Effector memory CD8-positive, alpha-beta T cell (primary cell): ENCODE results near the gene YBX2.

Source experiments
- ATAC-seq: fragments of 150-1000 bp; cut with Tn5 transposase; replicated peaks from 2 replicates; pipeline ENCODE4 v1.10.0; 2021; ENCODE audit warnings: mild to moderate bottlenecking, moderate library complexity
- DNase-seq, 3 experiments: peaks; one replicate each; pipeline ENCODE4 v3.0.0; 2021
- H3K27ac Mint-ChIP-seq, 2 donors: one replicate each; pipeline ENCODE4 v1.8.0; 2022; ENCODE audit warnings: mild to moderate bottlenecking in 2 of 2, mixed read lengths in 2 of 2, moderate library complexity in 2 of 2
- H3K27me3 Mint-ChIP-seq, 2 donors: one replicate each; pipeline ENCODE4 v1.8.0; 2022; ENCODE audit warnings: mixed read lengths in 2 of 2
- H3K36me3 Mint-ChIP-seq: one replicate; pipeline ENCODE4 v1.8.0; 2022; ENCODE audit warnings: mild to moderate bottlenecking, moderate library complexity, mixed read lengths; ENCODE audit not compliant: insufficient read depth
- H3K4me1 Mint-ChIP-seq, 2 donors: one replicate each; pipeline ENCODE4 v1.8.0; 2022; ENCODE audit warnings: low read depth in 2 of 2, mixed read lengths in 2 of 2
- H3K4me3 Mint-ChIP-seq, 2 donors: one replicate each; pipeline ENCODE4 v1.8.0; 2022; ENCODE audit warnings: mild to moderate bottlenecking in 2 of 2, mixed read lengths in 2 of 2, moderate library complexity in 2 of 2
- H3K9me3 Mint-ChIP-seq, 2 donors: one replicate each; pipeline ENCODE4 v1.8.0; 2022; ENCODE audit warnings: mixed read lengths in 2 of 2

YBX2 gene

DNA sequence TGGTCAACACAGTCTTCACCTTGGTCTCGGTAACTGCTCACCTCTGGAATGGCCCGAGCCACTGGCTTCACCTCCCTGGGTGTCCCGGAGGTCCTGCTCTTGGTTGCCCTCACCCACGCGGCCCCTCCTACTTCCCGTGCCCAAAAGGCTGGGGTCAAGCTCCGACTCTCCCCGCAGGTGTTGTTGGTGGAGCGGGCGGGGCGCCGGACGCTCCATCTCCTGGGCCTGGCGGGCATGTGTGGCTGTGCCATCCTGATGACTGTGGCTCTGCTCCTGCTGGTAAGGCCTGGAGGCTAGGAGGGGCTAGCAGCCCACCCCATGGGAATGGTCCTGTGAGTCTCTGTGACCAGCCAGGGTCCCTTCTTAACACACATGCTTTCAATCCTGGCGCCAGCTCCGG lies 9.5 kb downstream of the YBX2 start:
- ATAC-seq, result no peak
- H3K36me3 Mint-ChIP-seq, result peaks cover 6% of the 10 kb centered on the region
- H3K9me3 Mint-ChIP-seq, result no peaks in the 10 kb centered on the region
- no peak overlapping the region for H3K27ac Mint-ChIP-seq
- peaks cover 16 to 20% of the 10 kb centered on the region in 2 donors for H3K4me1 Mint-ChIP-seq
- no peak overlapping the region for H3K4me3 Mint-ChIP-seq
- H3K27me3 Mint-ChIP-seq, result peaks cover 52 to 84% of the 10 kb centered on the region in 2 donors
- DNase-seq, result no peak

- Mint-ChIP-seq H3K9me3 (no peaks in the 10 kb centered on the region), H3K36me3 (peaks cover 6% of the 10 kb centered on the region), H3K4me1 (peaks cover 16 to 22% of the 10 kb centered on the region in 2 donors), H3K4me3 (peak overlapping the region in 1 of 2 donors; percentile 38), H3K27me3 (peaks cover 52 to 89% of the 10 kb centered on the region in 2 donors), H3K27ac (no peak overlapping the region)
- DNase-seq (no peak), ATAC-seq (no peak)
Observed at GRCh38 chr17:7283471-7284216, 10.8 kb downstream of the YBX2 start.

DNA sequence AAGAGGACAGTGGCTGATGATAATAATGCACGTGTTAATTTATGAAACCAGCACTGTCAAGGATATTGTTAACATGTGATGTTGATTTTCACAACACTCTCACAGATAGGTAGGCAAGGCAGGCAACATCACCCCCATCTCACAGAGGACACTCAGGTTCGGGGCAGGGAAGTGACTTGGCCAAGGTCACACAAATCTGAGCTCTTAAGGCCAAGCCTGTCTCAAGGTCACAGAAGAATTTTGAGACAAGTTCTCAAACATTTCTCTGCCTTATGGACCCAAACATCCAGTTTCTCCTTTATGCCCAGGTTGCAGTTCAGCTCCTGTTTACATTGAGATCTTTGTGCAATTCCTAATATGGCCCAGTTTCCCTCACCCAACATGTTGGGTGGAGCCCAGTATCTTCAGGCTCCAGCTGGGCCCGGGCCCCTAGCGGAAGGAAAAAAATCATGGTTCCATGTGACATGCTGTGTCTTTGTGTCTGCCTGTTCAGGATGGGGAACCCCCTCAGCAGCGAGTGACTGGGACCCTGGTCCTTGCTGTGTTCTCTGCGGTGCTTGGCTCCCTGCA lies 11.6 kb downstream of the YBX2 start:
- ATAC-seq, result no peak

DNA sequence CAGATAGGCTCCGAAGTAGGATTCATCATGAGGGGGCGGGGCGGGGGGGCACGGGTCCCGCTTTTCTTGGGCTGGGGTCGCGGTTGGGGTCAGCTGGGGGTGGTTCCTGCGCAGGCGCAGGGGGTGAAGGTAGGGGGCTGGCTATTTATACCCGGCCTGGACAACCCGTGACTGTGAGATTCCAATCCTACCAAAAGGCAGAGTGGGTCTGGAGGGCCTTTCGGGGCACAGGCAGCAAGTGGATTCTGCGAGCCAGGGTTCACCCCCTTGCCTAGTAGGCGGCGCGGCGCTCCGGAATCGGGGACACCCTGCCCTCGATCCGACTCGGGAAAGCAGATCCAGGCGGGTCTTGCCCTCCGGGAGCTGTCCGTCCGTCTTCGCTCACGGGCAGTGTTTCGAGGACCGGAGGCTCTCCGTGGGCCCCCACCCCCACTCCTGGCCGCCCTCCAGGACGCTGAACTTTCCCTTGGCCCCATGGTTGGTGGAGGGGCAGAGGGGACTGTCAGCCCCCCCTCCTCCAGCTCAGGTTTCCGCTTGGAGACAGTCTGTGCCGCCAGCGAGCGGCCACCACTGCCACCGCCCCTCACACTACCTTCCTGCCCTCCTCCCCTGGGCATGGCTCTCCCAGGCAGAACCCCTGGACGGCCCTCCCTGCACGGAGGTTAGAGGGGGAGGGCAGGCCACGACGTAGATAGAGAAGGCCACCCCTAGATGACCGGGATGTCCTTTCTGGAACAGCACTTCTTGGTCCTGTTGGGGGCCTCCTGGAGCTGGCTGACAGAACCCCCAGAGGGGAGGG lies 12.3 kb downstream of the YBX2 start:
- DNase-seq (no peak), ATAC-seq (no peak)
- H3K4me1 Mint-ChIP-seq, result peaks cover 16 to 22% of the 10 kb centered on the region in 2 donors
- H3K9me3 Mint-ChIP-seq, result no peaks in the 10 kb centered on the region
- H3K36me3 Mint-ChIP-seq, result peaks cover 6% of the 10 kb centered on the region
- H3K27ac Mint-ChIP-seq, result no peak overlapping the region
- peak overlapping the region; percentile 80 for H3K4me3 Mint-ChIP-seq
- peaks cover 39 to 78% of the 10 kb centered on the region in 2 donors for H3K27me3 Mint-ChIP-seq

More for the DNA sequence above, 11.6 kb downstream of the YBX2 start:
- H3K27me3 Mint-ChIP-seq, result peaks cover 45 to 85% of the 10 kb centered on the region in 2 donors
- peaks cover 6% of the 10 kb centered on the region for H3K36me3 Mint-ChIP-seq
- H3K27ac Mint-ChIP-seq, result no peak overlapping the region
- H3K4me1 Mint-ChIP-seq, result peaks cover 16 to 22% of the 10 kb centered on the region in 2 donors
- peak overlapping the region; percentile 80 for H3K4me3 Mint-ChIP-seq
- DNase-seq, result no peak
- no peaks in the 10 kb centered on the region for H3K9me3 Mint-ChIP-seq

DNA sequence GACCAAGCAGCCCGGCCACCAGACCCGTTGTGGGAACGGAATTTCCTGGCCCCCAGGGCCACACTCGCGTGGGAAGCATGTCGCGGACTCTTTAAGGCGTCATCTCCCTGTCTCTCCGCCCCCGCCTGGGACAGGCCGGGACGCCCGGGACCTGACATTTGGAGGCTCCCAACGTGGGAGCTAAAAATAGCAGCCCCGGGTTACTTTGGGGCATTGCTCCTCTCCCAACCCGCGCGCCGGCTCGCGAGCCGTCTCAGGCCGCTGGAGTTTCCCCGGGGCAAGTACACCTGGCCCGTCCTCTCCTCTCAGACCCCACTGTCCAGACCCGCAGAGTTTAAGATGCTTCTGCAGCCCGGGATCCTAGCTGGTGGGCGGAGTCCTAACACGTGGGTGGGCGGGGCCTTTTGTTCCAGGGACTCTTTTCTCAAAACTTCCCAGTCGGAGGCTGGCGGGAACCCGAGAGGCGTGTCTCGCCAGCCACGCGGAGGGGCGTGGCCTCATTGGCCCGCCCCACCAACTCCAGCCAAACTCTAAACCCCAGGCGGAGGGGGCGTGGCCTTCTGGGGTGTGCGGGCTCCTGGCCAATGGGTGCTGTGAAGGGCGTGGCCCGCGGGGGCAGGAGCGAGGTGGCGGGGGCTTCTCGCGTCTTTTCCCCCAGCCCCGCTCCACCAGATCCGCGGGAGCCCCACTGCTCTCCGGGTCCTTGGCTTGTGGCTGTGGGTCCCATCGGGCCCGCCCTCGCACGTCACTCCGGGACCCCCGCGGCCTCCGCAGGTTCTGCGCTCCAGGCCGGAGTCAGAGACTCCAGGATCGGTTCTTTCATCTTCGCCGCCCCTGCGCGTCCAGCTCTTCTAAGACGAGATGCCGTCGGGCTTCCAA lies 13.1 kb downstream of the YBX2 start, which contains the start of gene SLC2A4:
SLC2A4 (plus strand) TSS at position 645 of the 879 bp plus-strand sequence; CDS start at position 862, 217 bp downstream.
- ATAC-seq, result peak; percentile 66
- peaks cover 6% of the 10 kb centered on the region for H3K36me3 Mint-ChIP-seq
- peaks cover 32 to 70% of the 10 kb centered on the region in 2 donors for H3K27me3 Mint-ChIP-seq
- H3K4me3 Mint-ChIP-seq, result peak within 1 kb of the TSS; percentile 80
- peak; percentile 48 to 55 (median 53) for DNase-seq
- H3K4me1 Mint-ChIP-seq, result peaks cover 16 to 22% of the 10 kb centered on the region in 2 donors
- H3K27ac Mint-ChIP-seq, result no peak within 1 kb of the TSS
- H3K9me3 Mint-ChIP-seq, result no peaks in the 10 kb centered on the region

DNA sequence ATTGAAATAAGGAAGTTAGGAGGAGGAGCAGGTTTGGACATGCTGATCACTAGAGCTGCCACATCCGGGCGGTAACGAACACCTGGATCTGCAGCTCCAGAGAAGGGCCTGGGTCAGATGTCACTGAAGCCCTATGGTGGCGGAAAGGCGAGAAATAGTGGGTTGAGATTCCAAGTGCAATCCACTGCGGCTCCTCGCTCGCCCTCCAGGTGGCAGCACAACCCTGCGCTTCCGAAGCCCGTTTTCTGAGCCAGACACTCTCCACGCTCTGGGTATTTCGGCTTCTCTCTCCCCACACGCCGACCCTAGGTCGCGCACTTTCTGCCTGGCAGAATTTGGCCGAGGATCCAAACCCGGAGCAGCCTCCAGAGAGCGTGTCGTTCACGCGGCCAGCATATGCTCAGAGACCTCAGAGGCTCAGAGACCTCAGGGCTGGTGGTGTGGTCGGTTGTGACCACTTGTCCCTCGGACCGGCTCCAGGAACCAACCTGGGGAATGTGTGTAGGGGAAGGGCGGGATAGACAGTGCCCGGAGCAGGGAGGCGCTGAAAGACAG lies 13.8 kb downstream of the YBX2 start:
- Mint-ChIP-seq H3K27ac (no peak overlapping the region), H3K27me3 (peaks cover 26 to 62% of the 10 kb centered on the region in 2 donors), H3K9me3 (no peaks in the 10 kb centered on the region), H3K36me3 (peaks cover 6% of the 10 kb centered on the region), H3K4me3 (peak overlapping the region; percentile 80), H3K4me1 (peaks cover 16 to 22% of the 10 kb centered on the region in 2 donors)
- ATAC-seq (peak; percentile 86), DNase-seq (peak; percentile 44 to 89 (median 60))

- no peaks in the 10 kb centered on the region for H3K9me3 Mint-ChIP-seq
- ATAC-seq, result no peak
- DNase-seq, result no peak
- peaks cover 3% of the 10 kb centered on the region for H3K36me3 Mint-ChIP-seq
- peaks cover 16 to 22% of the 10 kb centered on the region in 2 donors for H3K4me1 Mint-ChIP-seq
- H3K27me3 Mint-ChIP-seq, result peaks cover 21 to 51% of the 10 kb centered on the region in 2 donors
- no peak overlapping the region for H3K27ac Mint-ChIP-seq
- H3K4me3 Mint-ChIP-seq, result no peak overlapping the region
Observed at GRCh38 chr17:7279448-7279847, 15.0 kb downstream of the YBX2 start.

- Mint-ChIP-seq H3K36me3 (peaks cover 9% of the 10 kb centered on the region), H3K4me1 (peaks cover 15 to 16% of the 10 kb centered on the region in 2 donors), H3K27me3 (peaks cover 24 to 39% of the 10 kb centered on the region in 2 donors), H3K27ac (no peak overlapping the region), H3K4me3 (no peak overlapping the region), H3K9me3 (no peaks in the 10 kb centered on the region)
- ATAC-seq (no peak), DNase-seq (no peak)
Observed at GRCh38 chr17:7266784-7267183, 27.7 kb downstream of the YBX2 start.

GRCh38 chr17:7263801-7264078 lies 30.7 kb downstream of the YBX2 start:
- peak overlapping the region; percentile 75 to 80 for H3K4me3 Mint-ChIP-seq
- peak overlapping the region in 1 of 2 donors; percentile 26 for H3K27ac Mint-ChIP-seq
- DNase-seq (no peak), ATAC-seq (no peak)
- peaks cover 17 to 19% of the 10 kb centered on the region in 2 donors for H3K4me1 Mint-ChIP-seq
- H3K9me3 Mint-ChIP-seq, result no peaks in the 10 kb centered on the region
- H3K36me3 Mint-ChIP-seq, result peaks cover 16% of the 10 kb centered on the region
- H3K27me3 Mint-ChIP-seq, result peaks cover 24 to 40% of the 10 kb centered on the region in 2 donors

DNA sequence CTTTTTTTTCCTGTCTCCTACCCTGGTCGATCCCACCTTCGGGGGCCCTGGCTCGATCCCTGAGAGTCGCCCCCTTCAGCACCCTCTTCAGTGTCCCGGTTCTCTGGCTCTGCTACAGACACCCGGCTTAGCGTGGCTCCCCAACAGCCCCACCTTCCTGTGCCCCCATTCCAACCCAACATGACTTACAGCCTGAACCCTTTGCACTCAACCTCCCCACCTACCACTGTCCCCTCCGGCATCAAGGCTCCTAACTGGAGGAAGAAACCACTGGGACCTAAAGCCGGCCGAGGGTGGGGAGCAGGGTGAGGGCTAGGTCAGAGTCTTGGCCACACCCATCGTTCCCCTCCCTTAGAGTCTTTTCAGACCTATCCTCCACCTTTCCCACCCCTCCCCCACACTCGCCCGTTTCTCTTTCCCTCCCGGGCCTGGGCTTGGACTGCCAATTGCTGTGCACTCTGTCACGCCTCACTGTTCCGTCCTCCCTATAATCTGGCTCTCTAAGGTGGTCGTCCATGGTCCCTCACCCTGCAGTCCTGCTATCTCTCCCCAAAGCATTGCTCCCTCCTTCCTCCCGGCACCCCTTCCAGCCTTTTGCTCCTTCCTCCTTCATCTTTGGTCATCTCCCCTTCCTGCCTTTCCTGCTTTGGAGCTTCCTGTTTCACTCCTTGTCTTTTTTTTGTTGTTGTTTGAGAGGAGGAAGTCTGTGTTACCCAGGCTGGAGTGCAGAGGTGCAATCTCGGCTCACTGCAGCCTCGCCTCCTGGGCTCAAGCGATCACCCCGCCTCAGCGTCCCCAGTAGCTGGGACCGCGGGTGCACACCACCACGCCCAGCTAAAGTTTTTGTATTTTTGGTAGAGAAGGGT lies 31.3 kb downstream of the YBX2 start:
- peak overlapping the region; percentile 75 to 80 for H3K4me3 Mint-ChIP-seq
- H3K4me1 Mint-ChIP-seq, result peaks cover 17 to 19% of the 10 kb centered on the region in 2 donors
- peaks cover 16% of the 10 kb centered on the region for H3K36me3 Mint-ChIP-seq
- ATAC-seq (peak; percentile 16), DNase-seq (no peak)
- H3K27ac Mint-ChIP-seq, result peak overlapping the region in 1 of 2 donors; percentile 26
- peaks cover 24 to 40% of the 10 kb centered on the region in 2 donors for H3K27me3 Mint-ChIP-seq
- H3K9me3 Mint-ChIP-seq, result no peaks in the 10 kb centered on the region

DNA sequence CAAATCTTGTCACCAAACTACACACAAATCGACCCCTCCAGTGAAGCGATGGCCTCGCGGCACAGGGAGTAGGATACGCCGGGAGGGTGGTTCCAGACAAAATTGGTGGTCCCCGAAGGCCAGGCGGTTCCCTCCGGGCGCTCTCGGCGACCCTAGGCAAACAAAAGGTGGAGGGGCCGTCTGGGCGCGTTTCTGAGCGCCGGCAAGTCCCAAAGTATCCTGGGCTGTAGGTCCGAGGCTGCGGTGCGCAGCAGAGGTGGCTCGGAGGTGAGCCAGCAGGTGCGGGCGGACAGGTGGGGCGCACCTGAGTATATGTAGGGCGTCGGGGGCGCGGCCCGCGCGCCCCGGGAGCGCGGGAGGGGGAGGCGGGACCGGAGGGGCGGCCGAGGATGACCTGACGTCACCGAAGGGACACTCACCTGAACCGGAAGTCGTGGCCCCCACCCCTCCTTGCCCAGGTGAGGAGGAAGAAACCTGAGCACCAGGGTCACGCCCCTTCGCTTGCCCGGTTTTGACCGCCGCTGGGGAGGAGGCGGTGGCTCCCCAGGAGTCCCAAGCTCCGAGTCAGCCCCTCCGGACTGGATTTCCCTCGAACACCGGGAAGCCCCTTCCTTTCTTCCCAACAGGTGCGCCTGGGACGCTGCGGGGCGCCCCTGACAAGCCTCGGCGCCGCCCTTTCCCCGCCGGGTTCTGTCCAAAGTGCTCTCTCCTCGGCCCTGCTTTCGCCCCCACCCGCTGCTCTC lies 32.1 kb downstream of the YBX2 start, which contains the start of gene CLDN7:
CLDN7 (minus strand) TSS at position 287 of the 743 bp plus-strand sequence. CDS start 435 bp downstream, outside the sequence.
- Mint-ChIP-seq H3K27ac (peak within 1 kb of the TSS; percentile 44 to 73), H3K9me3 (no peaks in the 10 kb centered on the region), H3K4me1 (peaks cover 17 to 19% of the 10 kb centered on the region in 2 donors), H3K4me3 (peak within 1 kb of the TSS; percentile 75 to 80), H3K27me3 (peaks cover 24 to 40% of the 10 kb centered on the region in 2 donors), H3K36me3 (peaks cover 19% of the 10 kb centered on the region)
- no peak for DNase-seq
- no peak for ATAC-seq
